IPS-18a (cell line): ENCODE results near the gene TAS2R60.
"Not testable (repeated sequence)": the region's sequence is repeated elsewhere in the genome, so short reads cannot be mapped to it uniquely, and the experiment has no call there.

ENCODE experiments used
- H3K27ac ChIP-seq: one replicate; pipeline ENCODE4 v1.5.1; 2013; ENCODE audit warnings: low read length
- H3K27me3 ChIP-seq: one replicate; pipeline ENCODE4 v1.6.1; 2013; ENCODE audit warnings: mild to moderate bottlenecking, low read length; ENCODE audit not compliant: control insufficient read depth, insufficient read depth
- H3K36me3 ChIP-seq: one replicate; pipeline ENCODE4 v1.6.1; 2013; ENCODE audit warnings: low read depth, low read length; ENCODE audit not compliant: control insufficient read depth
- H3K4me1 ChIP-seq: one replicate; pipeline ENCODE4 v1.6.1; 2013; ENCODE audit warnings: low read depth, low read length; ENCODE audit not compliant: control insufficient read depth
- H3K4me3 ChIP-seq: one replicate; pipeline ENCODE4 v1.5.1; 2013; ENCODE audit warnings: low read length
- H3K9ac ChIP-seq: one replicate; pipeline ENCODE4 v1.6.1; 2013; ENCODE audit warnings: mild to moderate bottlenecking, low read length, moderate library complexity
- H3K9me3 ChIP-seq: one replicate; pipeline ENCODE4 v1.6.1; 2013; ENCODE audit warnings: low read depth, low read length; ENCODE audit not compliant: control insufficient read depth

TAS2R60 gene

DNA sequence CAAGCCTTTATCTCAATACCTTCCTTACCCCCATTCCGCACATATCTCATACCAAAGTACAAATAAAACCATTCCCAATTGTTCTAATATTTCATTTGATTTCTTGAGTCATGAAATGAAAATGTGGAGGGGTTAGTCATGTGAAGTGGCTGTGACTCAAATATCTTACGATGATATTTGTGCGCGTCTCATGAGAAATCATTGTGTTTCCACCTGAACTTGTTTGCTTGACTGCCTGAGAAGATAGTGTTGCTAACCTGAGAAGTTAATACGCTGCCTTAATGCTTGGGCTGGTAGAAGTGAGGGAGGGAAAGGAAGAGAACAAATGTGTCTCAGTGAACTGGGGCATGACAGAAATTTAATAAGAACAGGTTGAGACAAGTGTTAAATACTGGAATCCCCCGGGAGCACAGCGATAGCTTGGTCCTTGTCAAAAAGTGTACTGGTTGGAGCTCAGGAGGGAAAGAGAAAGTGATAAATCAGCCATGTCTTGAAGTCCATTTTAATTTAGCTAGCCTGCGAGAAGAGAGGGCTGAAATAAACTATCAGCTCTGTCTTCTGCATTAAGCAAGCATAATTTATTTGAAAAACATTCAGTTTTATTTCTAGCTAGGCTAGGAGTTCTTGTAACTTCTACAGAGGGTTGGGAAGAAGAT lies 27.4 kb upstream of the TAS2R60 start:
- Histone ChIP-seq H3K36me3 (no peaks in the 10 kb centered on the region), H3K9ac (no peak overlapping the region), H3K9me3 (no peaks in the 10 kb centered on the region), H3K4me3 (no peak overlapping the region), H3K27ac (no peak overlapping the region), H3K4me1 (peaks cover 41% of the 10 kb centered on the region), H3K27me3 (no peaks in the 10 kb centered on the region)

GRCh38 chr7:143416565-143417149 lies 26.6 kb upstream of the TAS2R60 start:
- Histone ChIP-seq H3K36me3 (no peaks in the 10 kb centered on the region), H3K9ac (no peak overlapping the region), H3K4me1 (peaks cover 34% of the 10 kb centered on the region), H3K27me3 (no peaks in the 10 kb centered on the region), H3K4me3 (no peak overlapping the region), H3K27ac (no peak overlapping the region), H3K9me3 (no peaks in the 10 kb centered on the region)

GRCh38 chr7:143417734-143418383 lies 25.4 kb upstream of the TAS2R60 start:
- Histone ChIP-seq H3K4me1 (peaks cover 23% of the 10 kb centered on the region), H3K4me3 (no peak overlapping the region), H3K27ac (no peak overlapping the region), H3K36me3 (no peaks in the 10 kb centered on the region), H3K9me3 (no peaks in the 10 kb centered on the region), H3K27me3 (no peaks in the 10 kb centered on the region), H3K9ac (no peak overlapping the region)

- Histone ChIP-seq H3K4me1 (peaks cover 16% of the 10 kb centered on the region), H3K27me3 (no peaks in the 10 kb centered on the region), H3K27ac (no peak overlapping the region), H3K4me3 (no peak overlapping the region), H3K9ac (no peak overlapping the region), H3K9me3 (no peaks in the 10 kb centered on the region), H3K36me3 (no peaks in the 10 kb centered on the region)
Observed at GRCh38 chr7:143418681-143419458, 24.4 kb upstream of the TAS2R60 start.

- Histone ChIP-seq H3K4me1 (peaks cover 16% of the 10 kb centered on the region), H3K36me3 (no peaks in the 10 kb centered on the region), H3K27ac (no peak overlapping the region), H3K9ac (no peak overlapping the region), H3K27me3 (no peaks in the 10 kb centered on the region), H3K4me3 (no peak overlapping the region), H3K9me3 (no peaks in the 10 kb centered on the region)
Observed at GRCh38 chr7:143419880-143420279, 23.4 kb upstream of the TAS2R60 start.

- H3K4me3 ChIP-seq, H3K27me3 ChIP-seq, H3K9ac ChIP-seq, H3K27ac ChIP-seq, H3K9me3 ChIP-seq, H3K36me3 ChIP-seq: not testable (repeated sequence)
- H3K4me1 ChIP-seq: peaks cover 16% of the 10 kb centered on the region
Observed at GRCh38 chr7:143420624-143421023, 22.6 kb upstream of the TAS2R60 start.

DNA sequence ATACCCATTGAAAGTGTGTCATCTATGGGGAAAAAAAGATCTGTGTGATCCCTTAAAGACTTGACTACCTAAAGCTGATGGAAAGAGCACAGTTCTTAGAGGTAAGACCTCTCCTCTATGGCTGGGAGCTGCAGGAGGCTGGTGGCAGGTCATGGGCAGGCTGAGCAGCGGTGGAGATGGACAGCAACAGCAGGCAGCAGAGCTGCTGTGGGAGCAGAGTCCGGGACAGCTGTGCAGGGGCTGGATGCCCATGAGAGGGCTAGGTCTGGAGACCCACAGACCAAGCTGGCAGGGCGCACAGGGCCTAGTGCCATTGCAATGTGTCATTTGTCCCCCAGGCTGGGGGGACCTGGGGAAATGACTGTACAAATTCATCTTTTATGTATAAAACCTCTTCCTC lies 21.2 kb upstream of the TAS2R60 start:
- no peak overlapping the region for H3K9ac ChIP-seq
- no peaks in the 10 kb centered on the region for H3K36me3 ChIP-seq
- H3K4me1 ChIP-seq: peaks cover 16% of the 10 kb centered on the region
- no peaks in the 10 kb centered on the region for H3K27me3 ChIP-seq
- H3K4me3 ChIP-seq: no peak overlapping the region
- no peaks in the 10 kb centered on the region for H3K9me3 ChIP-seq
- no peak overlapping the region for H3K27ac ChIP-seq

- not testable (repeated sequence) for H3K9ac ChIP-seq, H3K36me3 ChIP-seq, H3K27ac ChIP-seq, H3K9me3 ChIP-seq, H3K27me3 ChIP-seq, H3K4me1 ChIP-seq, H3K4me3 ChIP-seq
Observed at GRCh38 chr7:143424476-143424875, 18.8 kb upstream of the TAS2R60 start.

DNA sequence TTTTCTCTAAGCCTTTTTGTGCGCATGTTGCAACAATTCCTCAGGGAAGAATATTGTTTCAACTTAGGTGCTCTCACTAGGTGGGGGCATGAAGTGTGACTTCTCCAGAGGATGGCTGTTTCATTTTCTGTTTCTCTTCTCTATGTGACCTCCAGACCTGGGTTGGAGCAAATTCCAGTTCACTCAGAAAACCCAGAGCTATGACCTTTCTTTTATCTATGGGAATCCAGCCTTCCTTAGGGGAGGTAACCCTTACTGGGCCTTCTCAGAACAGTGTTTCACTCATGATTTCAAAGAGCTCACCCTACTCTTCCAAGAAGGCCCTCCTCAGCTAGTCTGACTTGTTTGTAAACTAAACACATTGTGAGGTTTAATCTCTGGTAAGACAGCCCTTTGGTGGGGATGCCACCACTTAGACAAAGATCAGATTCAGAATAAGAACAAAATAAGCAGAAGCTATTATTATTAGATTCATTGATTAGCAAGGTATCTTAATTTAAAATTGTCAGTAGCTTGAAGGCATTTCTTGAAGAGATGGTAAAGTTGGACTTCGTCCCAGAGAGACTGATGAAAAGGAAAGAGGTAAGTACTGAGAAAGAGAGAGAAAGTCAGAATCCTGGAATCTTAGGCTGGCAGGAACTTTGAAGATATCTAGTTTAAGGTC lies 16.6 kb upstream of the TAS2R60 start:
- Histone ChIP-seq H3K9ac (no peak overlapping the region), H3K4me3 (no peak overlapping the region)

DNA sequence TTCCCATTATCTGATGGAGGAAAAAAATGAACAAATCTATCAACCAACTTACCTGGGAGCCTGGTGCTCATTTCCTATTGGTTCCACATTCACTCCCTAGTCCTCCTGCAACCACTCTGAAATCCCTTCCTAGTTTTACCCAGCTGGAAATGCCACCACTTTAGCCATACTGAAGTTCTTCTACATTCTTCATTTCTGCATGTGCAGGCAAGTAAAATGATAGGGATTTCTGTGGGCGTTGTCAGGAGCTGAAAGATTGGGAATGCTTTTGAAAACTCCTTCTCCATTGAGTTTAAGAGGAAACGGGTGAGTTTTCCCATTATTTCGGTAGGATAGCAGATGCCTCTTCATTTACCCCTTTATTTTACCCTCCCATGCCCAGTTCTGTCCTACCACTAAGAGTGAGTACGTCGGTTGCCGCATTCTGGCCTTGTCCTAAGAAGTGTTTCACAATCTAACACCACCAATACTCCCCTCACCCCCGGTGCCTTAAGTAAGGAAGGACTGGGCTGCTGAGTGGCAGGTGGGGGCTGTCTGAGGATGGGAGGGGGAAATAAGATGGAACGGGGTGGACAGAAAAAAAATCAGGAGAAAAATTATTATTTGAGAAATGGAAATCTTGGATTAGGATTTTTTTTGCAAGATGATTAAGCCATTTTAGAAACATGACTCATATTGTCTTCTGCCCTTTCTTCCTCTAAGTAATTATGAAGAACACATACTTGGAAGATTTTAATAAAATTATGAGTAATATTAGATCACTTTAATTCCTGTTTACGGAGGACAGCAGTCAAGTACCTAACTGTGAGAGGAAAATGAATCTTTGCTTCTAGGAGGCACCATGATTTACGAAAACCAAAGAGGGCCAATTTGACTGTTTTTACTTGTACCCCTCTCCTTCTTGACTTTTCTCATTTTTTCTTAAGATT lies 13.2 kb upstream of the TAS2R60 start:
- Histone ChIP-seq H3K27me3 (no peaks in the 10 kb centered on the region), H3K36me3 (no peaks in the 10 kb centered on the region), H3K4me1 (no peaks in the 10 kb centered on the region), H3K4me3 (no peak overlapping the region), H3K9me3 (no peaks in the 10 kb centered on the region), H3K27ac (no peak overlapping the region), H3K9ac (no peak overlapping the region)

More for the DNA sequence above, 16.6 kb upstream of the TAS2R60 start:
- Histone ChIP-seq H3K4me1 (no peaks in the 10 kb centered on the region), H3K9me3 (no peaks in the 10 kb centered on the region), H3K27ac (no peak overlapping the region), H3K27me3 (no peaks in the 10 kb centered on the region), H3K36me3 (no peaks in the 10 kb centered on the region)
